Psoas muscle (tissue), 8 donors: ENCODE data around the gene DENND1A. TPM values are rescaled to one million over a fixed set of nuclear protein-coding genes. Genes with fewer than 3 reads are reported as not detected.

ENCODE experiments used
- ATAC-seq, 4 donors: fragments of 200-7000 bp; cut with Tn5 transposase; one replicate each; pipeline ENCODE4 v1.9.1; 2020; ENCODE audit warnings: moderate library complexity in 3 of 4, mild to moderate bottlenecking in 2 of 4
- DNase-seq, 2 donors: peaks; one replicate each; pipeline ENCODE4 v3.0.0-alpha.2; 2020
- H3K27ac ChIP-seq: fragments of 200-600 bp; one replicate; pipeline ENCODE4 v1.8.0; 2022
- H3K27me3 ChIP-seq, 3 donors: fragments of 200-600 bp in 1 of 3; one replicate each; pipeline versions ENCODE4 v1.6.1 to v1.8.0; 2013 to 2022; ENCODE audit warnings: low read length in 2 of 3, mild to moderate bottlenecking in 2 of 3, moderate library complexity in 1 of 3; ENCODE audit not compliant: insufficient read depth in 3 of 3
- H3K36me3 ChIP-seq, 2 donors: fragments of 200-600 bp in 1 of 2; one replicate each; pipeline versions ENCODE4 v1.6.1 to v1.8.0; 2013 to 2022; ENCODE audit warnings: low read depth in 1 of 2, mild to moderate bottlenecking in 1 of 2, moderate library complexity in 1 of 2; ENCODE audit not compliant: insufficient read depth in 1 of 2
- H3K4me1 ChIP-seq: fragments of 200-600 bp; one replicate; pipeline ENCODE4 v1.8.0; 2022
- H3K4me3 ChIP-seq: fragments of 200-600 bp; one replicate; pipeline ENCODE4 v1.8.0; 2022; ENCODE audit warnings: mild to moderate bottlenecking
- H3K9me3 ChIP-seq: fragments of 200-600 bp; one replicate; pipeline ENCODE4 v1.8.0; 2022
- WGBS, 3 donors: extraction: QIAGEN DNeasy Blood & Tissue Kit; methylation state at CpG; one replicate each; pipeline versions ENCODE4 v1.1.6 to v1.1.7; 2013; 5-methylcytosine and 5-hydroxymethylcytosine counted together
- intact Hi-C, 2 donors: fragments of 100-400 bp; cut with DNase I; formaldehyde crosslinking; loops; one replicate each; pipeline versions ENCODE4 v1.11.0 to v1.14.2; 2022
- polyA plus RNA-seq, 3 donors: library from polyadenylated mRNA; stranded (reverse); fragments of 200-250 nt; gene quantifications; one replicate each; pipeline ENCODE4 v1.2.3, GENCODE V29; 2013
- total RNA-seq, 4 donors: library from RNA; stranded (reverse); fragmentation: NEBNext Ultra II Directional in 2 of 4; extraction: Animal tissue kit (Norgen Biotek cat#: 25700) in 2 of 4; gene quantifications; one replicate each; pipeline versions ENCODE4 v1.2.1 to v1.2.4, GENCODE V29; 2021 to 2023
- TF ChIP-seq, protein P1 (sequence below): fragments of 200-600 bp; IDR thresholded peaks from one replicate; pipeline ENCODE4 v1.8.0; 2022; ENCODE audit warnings: antibody characterized with exemption
- donor health status: healthy with polysubstance abuse.
- donor health status: DM: no; HTN: no; CAD: no; lungs with moderate emphysema.
- donor health status: Bipolar disorder and iron deficiency.
- donor health status: healthy.
- donor health status: DM: yes; HTN: yes; CAD: no.
- donor health status: DM: no; HTN: no; CAD: no.
- donor health status: DM: no; HTN: no; CAD: no.
- donor health status: DM: yes; HTN: yes; CAD: no.

Gene DENND1A
- total and polyA plus RNA-seq, 7 donors = 6.1 to 17.3 (median 13.9) TPM

DNA sequence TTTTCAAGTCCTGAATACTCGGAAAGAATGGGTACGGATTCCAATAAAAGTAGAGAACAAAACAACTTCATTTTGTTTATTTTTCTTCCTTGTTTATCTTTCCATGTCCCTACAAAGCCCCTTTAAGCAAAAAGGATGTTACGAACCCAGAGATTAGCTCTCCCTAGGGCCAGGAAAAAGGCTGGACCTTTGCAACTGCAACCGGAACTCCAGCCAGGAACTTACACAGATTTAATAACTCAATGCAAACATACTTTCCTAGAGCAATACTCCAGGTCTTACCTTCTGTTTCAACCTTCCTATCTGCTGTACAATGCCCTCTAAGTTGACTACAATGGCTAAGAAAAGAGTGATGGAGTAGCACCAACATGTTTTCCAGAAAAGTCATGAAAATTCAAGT, 7.0 kb downstream of the DENND1A start:
- TF ChIP-seq, protein P1, sequence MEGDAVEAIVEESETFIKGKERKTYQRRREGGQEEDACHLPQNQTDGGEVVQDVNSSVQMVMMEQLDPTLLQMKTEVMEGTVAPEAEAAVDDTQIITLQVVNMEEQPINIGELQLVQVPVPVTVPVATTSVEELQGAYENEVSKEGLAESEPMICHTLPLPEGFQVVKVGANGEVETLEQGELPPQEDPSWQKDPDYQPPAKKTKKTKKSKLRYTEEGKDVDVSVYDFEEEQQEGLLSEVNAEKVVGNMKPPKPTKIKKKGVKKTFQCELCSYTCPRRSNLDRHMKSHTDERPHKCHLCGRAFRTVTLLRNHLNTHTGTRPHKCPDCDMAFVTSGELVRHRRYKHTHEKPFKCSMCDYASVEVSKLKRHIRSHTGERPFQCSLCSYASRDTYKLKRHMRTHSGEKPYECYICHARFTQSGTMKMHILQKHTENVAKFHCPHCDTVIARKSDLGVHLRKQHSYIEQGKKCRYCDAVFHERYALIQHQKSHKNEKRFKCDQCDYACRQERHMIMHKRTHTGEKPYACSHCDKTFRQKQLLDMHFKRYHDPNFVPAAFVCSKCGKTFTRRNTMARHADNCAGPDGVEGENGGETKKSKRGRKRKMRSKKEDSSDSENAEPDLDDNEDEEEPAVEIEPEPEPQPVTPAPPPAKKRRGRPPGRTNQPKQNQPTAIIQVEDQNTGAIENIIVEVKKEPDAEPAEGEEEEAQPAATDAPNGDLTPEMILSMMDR = no peak
- no peak overlapping the region for H3K4me3 ChIP-seq
- 70 to 76% (median 75%) methylated on average over 4 of the region's 4 CpGs for WGBS, 3 donors
- peaks cover 7% of the 10 kb centered on the region for H3K4me1 ChIP-seq
- H3K9me3 ChIP-seq = no peaks in the 10 kb centered on the region
- no peaks in the 10 kb centered on the region for H3K36me3 ChIP-seq
- H3K27me3 ChIP-seq = no peaks in the 10 kb centered on the region
- no peak for ATAC-seq
- H3K27ac ChIP-seq = no peak overlapping the region
- intact Hi-C loops = no loop called here
- DNase-seq = no peak

DNA sequence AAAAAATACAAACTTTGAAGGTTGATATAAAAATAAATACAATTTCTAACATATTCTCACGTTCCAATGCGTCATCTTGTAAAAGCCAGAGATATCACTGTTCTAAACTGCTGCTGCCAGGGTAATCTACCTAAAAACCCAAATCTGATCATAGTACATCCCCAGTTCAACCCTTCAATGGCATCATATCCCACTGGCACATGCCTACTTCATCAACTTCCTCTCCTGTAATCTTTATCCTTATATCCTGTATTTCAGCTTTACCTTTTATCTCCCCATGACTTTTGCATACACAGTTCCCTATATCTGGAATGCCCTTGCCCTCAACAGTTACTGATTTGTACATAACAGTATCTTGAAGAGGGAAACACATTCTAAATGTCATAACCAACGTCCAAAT, 7.5 kb downstream of the DENND1A start:
- TF ChIP-seq, protein P1 = no peak
- ATAC-seq (no peak), DNase-seq (no peak)
- Histone ChIP-seq H3K4me1 (peaks cover 2% of the 10 kb centered on the region), H3K27ac (no peak overlapping the region), H3K4me3 (no peak overlapping the region), H3K27me3 (no peaks in the 10 kb centered on the region), H3K9me3 (no peaks in the 10 kb centered on the region), H3K36me3 (no peaks in the 10 kb centered on the region)
- WGBS, 3 donors = 69 to 85% (median 83%) methylated on average over 3 of the region's 3 CpGs
- intact Hi-C loops = no loop called here

DNA sequence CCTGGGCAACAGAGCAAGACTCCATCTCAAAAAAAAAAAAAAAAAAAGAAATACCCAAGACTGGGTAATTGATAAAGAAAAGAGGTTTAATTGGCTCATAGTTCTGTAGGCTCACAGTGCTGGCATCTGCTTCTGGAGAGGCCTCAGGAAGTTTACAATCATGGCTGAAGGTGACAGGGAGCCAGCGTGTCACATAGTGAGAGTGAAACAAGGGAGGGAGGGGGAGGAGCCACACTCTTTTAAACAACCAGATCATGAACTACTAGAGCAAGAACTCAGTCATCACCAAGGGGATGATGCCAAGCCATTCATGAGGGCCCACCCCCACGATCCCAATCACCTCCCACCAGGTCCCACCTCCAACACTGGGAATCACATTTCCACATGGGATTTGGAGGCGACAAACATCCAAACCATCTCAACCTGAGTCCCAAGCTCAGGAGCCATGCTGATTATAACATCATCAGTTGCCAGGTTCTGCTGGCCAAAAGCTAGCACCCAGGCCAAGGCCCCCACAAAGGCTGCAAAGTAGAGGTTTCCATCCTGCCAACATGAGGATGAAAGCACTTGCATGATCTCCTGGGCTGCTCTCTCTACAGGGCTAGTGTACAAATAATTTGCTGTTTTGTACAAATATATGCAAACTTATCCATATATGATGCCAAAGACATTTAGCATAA, 15.3 kb downstream of the DENND1A start:
- WGBS, 3 donors = 81 to 93% (median 84%) methylated on average over 3 of the region's 3 CpGs
- DNase-seq (no peak), ATAC-seq (no peak)
- Histone ChIP-seq H3K27ac (no peak overlapping the region), H3K27me3 (no peaks in the 10 kb centered on the region), H3K9me3 (no peaks in the 10 kb centered on the region), H3K4me3 (no peak overlapping the region), H3K4me1 (no peaks in the 10 kb centered on the region), H3K36me3 (no peaks in the 10 kb centered on the region)
- intact Hi-C loops = no loop called here
- TF ChIP-seq, protein P1 = no peak

DNA sequence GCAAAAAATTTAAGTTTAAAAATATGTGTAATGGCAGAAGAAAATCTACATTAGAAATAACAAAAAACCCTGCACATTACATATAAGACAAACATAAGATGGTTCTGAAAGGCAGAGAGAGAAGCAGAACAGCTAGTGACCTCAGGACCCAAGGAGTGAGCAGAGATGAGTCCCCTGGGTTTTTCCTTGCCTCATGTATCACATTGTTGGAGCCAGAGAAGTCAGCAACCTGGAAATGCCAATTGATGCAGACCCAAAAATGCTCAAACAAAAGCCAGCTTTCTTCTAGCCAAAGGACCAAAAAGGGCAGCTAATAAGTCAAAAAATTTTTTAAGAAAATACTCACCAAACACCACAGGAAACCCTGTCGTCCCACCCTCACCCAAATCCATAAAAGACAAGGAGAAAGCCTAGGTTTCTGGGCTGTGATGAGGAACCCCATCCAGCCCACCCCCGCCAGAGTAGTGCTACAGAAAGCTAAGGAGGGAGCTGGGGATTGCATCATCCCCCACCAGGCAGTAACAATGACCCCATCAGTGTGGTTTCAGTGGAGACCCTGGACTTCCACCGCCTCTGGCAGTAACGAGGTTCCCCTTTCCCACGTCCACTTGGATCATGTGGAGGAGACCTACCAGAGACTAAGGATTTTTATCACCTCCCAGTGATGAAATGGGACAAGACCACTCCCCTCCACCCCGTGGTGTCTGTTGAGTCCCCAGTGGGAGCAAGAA, 17.6 kb downstream of the DENND1A start:
- no peak for ATAC-seq
- DNase-seq = no peak
- TF ChIP-seq, protein P1 = no peak
- no peaks in the 10 kb centered on the region for H3K27me3 ChIP-seq
- WGBS, 3 donors = 82 to 87% (median 83%) methylated on average over 6 of the region's 6 CpGs
- no peak overlapping the region for H3K4me3 ChIP-seq
- no peak overlapping the region for H3K27ac ChIP-seq
- H3K4me1 ChIP-seq = no peaks in the 10 kb centered on the region
- intact Hi-C loops = no loop called here
- H3K36me3 ChIP-seq = no peaks in the 10 kb centered on the region
- no peaks in the 10 kb centered on the region for H3K9me3 ChIP-seq
